ENCODE data around the gene PTPMT1.
"Not testable (repeated sequence)": the region's sequence is repeated elsewhere in the genome, so short reads cannot be mapped to it uniquely, and the experiment has no call there.

Gene PTPMT1

GRCh38 chr11:47565340-47566148, at the start of gene PTPMT1:
Gene PTPMT1 (plus strand): TSS chr11:47565599. CDS start chr11:47565623, 24 bp downstream.
- in situ Hi-C loops (cut with HindIII; ENCODE audit: low sequenced_read_pairs): no loop called here

GRCh38 chr11:47516155-47516554, 49.2 kb upstream of the PTPMT1 start:
- in situ Hi-C loops (cut with HindIII; ENCODE audit: low sequenced_read_pairs): no loop called here

GRCh38 chr11:47516984-47517853, 48.2 kb upstream of the PTPMT1 start:
- in situ Hi-C loops (cut with HindIII; ENCODE audit: low sequenced_read_pairs): no loop called here

GRCh38 chr11:47518212-47518964, 47.0 kb upstream of the PTPMT1 start:
- in situ Hi-C loops (cut with HindIII; ENCODE audit: low sequenced_read_pairs): no loop called here

GRCh38 chr11:47523490-47524225, 41.7 kb upstream of the PTPMT1 start:
- in situ Hi-C loops (cut with HindIII; ENCODE audit: low sequenced_read_pairs): no loop called here

GRCh38 chr11:47524291-47524874, 41.0 kb upstream of the PTPMT1 start:
- in situ Hi-C loops (cut with HindIII; ENCODE audit: low sequenced_read_pairs): no loop called here

GRCh38 chr11:47526032-47526431, 39.4 kb upstream of the PTPMT1 start:
- in situ Hi-C loops (cut with HindIII; ENCODE audit: low sequenced_read_pairs): not testable (repeated sequence)

- in situ Hi-C loops (cut with HindIII; ENCODE audit: low sequenced_read_pairs): no loop called here
Measured at GRCh38 chr11:47527186-47527585, 38.2 kb upstream of the PTPMT1 start.

GRCh38 chr11:47529951-47530350, 35.4 kb upstream of the PTPMT1 start:
- in situ Hi-C loops (cut with HindIII; ENCODE audit: low sequenced_read_pairs): no loop called here

- in situ Hi-C loops (cut with HindIII; ENCODE audit: low sequenced_read_pairs): not testable (repeated sequence)
Measured at GRCh38 chr11:47530721-47531120, 34.7 kb upstream of the PTPMT1 start.

- in situ Hi-C loops (cut with HindIII; ENCODE audit: low sequenced_read_pairs): no loop called here
Measured at GRCh38 chr11:47531666-47532065, 33.7 kb upstream of the PTPMT1 start.

- in situ Hi-C loops (cut with HindIII; ENCODE audit: low sequenced_read_pairs): no loop called here
Measured at GRCh38 chr11:47532597-47533213, 32.7 kb upstream of the PTPMT1 start.

GRCh38 chr11:47533690-47534151, 31.7 kb upstream of the PTPMT1 start:
- in situ Hi-C loops (cut with HindIII; ENCODE audit: low sequenced_read_pairs): no loop called here

GRCh38 chr11:47534704-47535251, 30.6 kb upstream of the PTPMT1 start:
- in situ Hi-C loops (cut with HindIII; ENCODE audit: low sequenced_read_pairs): no loop called here

- in situ Hi-C loops (cut with HindIII; ENCODE audit: low sequenced_read_pairs): no loop called here
Measured at GRCh38 chr11:47536915-47537314, 28.5 kb upstream of the PTPMT1 start.

- in situ Hi-C loops (cut with HindIII; ENCODE audit: low sequenced_read_pairs): no loop called here
Measured at GRCh38 chr11:47538741-47539565, 26.4 kb upstream of the PTPMT1 start.

GRCh38 chr11:47539681-47540039, 25.7 kb upstream of the PTPMT1 start:
- in situ Hi-C loops (cut with HindIII; ENCODE audit: low sequenced_read_pairs): loop anchor here (5.0 kb wide), 1 partner anchor 38 kb away; the partner anchor contains the start of genes KBTBD4 and NDUFS3

- in situ Hi-C loops (cut with HindIII; ENCODE audit: low sequenced_read_pairs): loop anchor here (5.0 kb wide), 1 partner anchor 36 kb away; the partner anchor contains the start of genes KBTBD4 and NDUFS3
Measured at GRCh38 chr11:47541070-47541469, 24.3 kb upstream of the PTPMT1 start.
